Measurements from ENCODE around the gene TLE1.
"Not testable (repeated sequence)": the region's sequence is repeated elsewhere in the genome, so short reads cannot be mapped to it uniquely, and the experiment has no call there.

TLE1 gene

GRCh38 chr9:81689343-81690175, at the start of gene TLE1:
TLE1 (minus strand) TSS chr9:81689547; CDS start chr9:81688240, 1,307 bp downstream.
- DNase-seq, result peak; percentile 98

DNA sequence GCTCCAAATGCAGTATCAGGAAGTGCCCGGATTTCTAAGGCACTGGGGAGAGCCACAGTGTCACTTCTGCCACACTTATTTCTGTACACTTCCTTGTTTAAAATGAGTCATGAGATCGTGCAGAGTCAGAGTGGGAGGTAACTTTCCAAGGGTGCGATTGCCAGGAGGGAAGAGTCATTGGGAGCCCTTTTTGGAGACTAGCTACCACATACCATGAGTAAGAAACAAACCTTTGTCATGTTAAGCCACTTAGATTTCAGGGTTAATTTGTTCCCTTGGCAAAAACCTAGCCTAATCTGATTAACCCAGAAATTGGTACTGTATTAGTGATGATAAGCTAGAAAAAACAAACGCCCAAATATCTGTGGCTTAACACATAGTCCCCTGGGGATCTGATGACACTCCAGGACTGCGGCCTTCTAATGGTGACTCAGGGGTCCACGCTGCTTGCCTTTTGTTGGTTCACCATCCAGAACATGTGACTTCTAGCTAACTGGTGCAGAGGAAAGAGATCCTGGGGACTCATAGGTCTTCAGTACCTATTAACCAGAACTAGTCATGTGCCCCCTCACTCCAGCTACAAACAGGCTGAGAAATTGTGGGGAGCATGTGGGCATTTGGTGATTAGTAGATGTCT, 48.6 kb upstream of the TLE1 start:
- DNase-seq, result no peak

DNA sequence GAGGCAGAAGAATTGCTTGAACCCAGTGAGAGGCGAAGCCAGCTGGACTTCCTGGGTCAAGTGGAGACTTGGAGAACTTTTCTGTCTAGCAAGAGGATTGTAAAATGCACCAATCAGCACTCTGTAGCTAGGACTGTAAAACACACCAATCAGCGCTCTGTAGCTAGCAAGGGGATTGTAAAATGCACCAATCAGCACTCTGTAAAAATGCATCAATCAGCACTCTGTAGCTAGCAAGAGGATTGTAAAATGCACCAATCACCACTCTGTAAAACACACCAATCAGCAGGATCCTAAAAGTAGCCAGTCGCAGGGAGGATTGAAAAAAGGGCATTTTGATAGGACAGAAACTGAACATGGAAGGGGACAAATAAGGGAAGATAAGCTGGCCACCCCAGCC, 41.2 kb upstream of the TLE1 start:
- DNase-seq, result not testable (repeated sequence)

DNA sequence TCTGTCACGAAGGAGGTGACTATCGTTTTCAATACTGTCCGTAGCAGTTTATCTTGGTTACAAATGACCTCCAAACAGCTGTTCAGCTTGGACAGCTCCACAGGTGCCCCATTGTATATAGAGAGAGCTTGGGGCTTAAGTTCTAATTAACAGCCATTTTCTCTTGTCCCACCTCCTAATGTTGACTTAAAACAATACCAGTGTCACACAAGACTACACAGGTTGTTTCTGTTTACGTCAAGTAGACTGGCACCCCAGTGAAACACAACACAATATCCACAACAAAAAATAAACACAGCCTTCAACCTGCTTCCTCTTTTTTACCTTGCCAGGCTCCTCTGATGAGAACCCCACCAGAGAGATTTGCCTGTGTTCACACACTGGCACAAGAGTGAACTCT, 39.8 kb upstream of the TLE1 start:
- peak; percentile 27 for DNase-seq

DNA sequence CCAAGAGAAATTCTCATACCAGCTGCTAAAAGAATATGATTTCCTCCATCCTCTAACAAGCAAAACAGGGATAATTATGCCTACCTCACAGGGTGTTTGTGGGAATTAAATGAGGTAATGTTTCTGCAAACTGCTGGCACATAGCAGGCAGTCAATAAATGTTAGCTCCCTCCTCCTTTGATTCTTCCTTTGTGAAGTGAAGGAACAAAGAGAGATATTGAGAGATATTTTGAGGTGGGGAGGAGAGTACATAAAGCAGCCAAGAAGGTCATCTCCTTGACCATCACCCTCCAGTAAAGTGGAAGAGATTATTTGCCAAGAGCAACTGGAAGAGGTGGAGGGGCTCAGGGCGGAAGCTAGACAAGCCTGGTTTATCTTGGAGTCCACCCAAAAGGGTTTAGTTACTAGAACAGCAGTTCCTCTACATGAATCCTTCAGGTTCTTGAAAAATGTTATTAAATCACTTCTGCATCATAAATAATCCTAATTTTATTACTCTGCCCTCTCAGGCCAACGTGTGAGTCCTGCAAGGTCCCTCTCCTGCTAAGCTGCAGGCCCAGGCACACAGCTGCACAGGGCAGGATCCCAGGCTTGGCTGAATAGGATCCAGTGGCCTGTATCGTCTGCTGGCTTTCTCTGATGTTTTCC, 35.0 kb upstream of the TLE1 start:
- no peak for DNase-seq

DNA sequence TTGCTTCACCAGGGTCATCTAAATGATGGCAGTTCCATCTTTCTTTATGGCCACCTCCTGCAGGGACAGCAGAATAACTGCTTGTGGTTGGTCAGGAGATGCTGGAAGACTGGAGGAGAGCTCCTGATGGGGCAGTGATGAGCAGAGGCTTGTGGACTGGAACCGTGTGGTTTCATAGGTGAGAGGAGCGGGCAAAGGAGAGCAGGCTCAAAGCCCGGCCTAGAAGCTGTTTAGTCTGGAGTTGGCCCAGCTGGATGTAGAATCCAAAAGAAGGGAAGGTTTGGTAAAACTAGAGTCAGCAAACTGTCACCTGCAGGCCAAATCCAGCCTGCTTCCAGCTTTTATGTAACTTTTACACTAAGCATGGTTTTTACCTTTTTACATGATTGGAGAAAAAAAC, 32.9 kb upstream of the TLE1 start:
- no peak for DNase-seq

GRCh38 chr9:81720450-81721086, 31.2 kb upstream of the TLE1 start:
- no peak for DNase-seq

GRCh38 chr9:81719972-81720371, 30.6 kb upstream of the TLE1 start:
- no peak for DNase-seq

GRCh38 chr9:81718244-81718643, 28.9 kb upstream of the TLE1 start:
- no peak for DNase-seq

DNA sequence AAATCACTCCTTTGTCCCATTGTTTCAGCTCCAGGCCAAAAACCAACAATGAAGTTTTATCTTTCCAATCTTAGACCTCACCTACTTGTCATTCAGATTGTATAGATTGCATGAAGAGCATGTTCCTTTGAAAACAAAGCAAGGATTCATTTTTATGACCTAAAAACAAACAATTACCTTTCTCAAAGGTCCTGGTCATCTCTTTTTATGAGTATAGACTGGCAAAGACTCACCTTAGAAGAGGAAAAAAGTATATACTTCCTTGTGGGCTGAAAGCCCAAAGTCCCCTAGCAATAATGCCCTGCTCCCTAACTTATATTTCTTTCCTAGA, 28.4 kb upstream of the TLE1 start:
- DNase-seq, result no peak

GRCh38 chr9:81717061-81717746, 27.9 kb upstream of the TLE1 start:
- no peak for DNase-seq

GRCh38 chr9:81716409-81716808, 27.1 kb upstream of the TLE1 start:
- DNase-seq, result no peak

DNA sequence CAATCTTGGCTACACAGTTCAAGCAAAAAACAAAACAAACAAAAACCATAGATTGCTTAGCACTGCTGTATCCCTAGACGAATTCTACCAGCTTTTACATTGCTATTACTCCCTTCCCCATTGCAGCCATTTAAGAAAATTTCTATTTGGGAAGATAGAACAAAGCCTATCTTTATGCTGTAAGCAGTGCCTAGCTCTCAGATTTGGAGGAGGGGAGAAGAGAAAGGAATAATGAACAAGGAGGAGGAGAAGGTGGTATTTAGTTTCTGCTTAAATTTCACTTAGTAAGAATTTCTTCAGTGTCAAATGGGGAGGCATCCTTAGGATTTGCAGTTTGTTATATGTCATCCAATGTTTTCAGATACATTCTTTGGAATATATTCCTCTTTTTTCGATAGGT, 16.2 kb upstream of the TLE1 start:
- DNase-seq, result no peak

GRCh38 chr9:81694541-81694940, 5.2 kb upstream of the TLE1 start:
- no peak for DNase-seq

DNA sequence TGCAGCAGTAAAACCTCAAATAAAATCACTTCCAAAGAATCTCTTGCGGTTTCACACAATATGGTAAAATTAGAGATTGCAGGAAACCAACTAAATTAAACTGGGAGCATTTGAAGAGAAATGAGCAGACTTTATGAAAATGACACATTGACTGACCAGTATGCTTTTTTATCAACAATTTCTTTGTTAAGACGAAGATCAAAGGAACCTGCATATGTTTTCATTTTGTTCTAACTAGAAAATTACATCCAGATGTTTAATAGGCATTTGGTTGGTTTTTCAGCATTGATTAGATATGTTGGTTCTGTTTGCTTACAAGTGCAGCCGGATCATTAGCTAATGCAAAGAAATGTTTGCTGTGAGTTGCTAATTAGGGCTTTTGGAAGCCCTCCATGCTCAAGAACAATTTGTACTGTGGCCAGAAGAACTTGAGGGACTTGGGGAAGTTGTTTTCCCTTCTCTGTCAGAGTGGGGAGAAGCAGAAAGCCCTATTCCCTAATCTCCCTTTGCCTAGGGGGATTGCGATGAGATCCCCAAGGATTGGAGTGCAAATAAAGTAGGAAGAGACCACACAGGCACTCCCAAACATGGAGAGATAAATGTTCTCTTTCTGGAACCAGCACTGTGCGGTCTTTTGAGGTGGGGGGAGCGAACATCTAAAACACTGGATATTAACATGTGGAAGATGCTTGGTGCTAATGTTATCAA, 4.5 kb upstream of the TLE1 start:
- no peak for DNase-seq

DNA sequence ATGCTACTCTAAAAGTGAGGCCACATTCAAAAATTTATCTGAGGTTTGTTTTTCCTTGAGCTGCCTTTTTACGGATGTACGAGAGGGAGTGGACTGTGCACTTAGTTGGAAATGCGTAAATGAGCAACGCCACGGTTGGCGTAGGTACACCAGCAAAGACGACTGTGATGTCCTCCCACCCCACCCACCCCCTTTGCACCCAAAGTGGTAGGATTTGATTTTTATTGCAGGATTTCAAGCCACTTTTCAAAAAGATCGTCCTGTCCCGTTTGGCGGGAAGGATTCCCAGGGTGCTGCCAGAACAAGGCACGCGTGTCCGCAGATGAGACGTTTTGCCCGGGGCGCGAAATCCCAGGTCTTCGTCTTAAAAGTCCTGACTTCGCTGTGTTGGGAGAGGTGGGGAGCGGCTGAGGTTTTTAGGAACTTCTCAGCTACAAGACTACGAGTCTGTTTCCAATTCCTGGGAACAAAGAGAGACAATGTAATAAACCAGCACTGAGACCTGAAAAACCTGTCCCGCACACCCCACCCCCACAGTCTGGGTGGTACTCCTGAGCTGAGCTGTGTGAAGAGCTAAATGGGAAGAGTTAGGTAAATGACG, 1.0 kb upstream of the TLE1 start:
- DNase-seq, result peak; percentile 8

- not testable (repeated sequence) for DNase-seq
Measured at GRCh38 chr9:81689093-81689342, 329 bp downstream of the TLE1 start.

GRCh38 chr9:81688262-81689092, 870 bp downstream of the TLE1 start:
- peak; percentile 31 for DNase-seq

GRCh38 chr9:81687521-81688261, 1.7 kb downstream of the TLE1 start:
- DNase-seq, result peak; percentile 14
